HG03066 (cell line): Measurements from ENCODE around the gene KAT2B.
"Not testable (repeated sequence)": the region's sequence is repeated elsewhere in the genome, so short reads cannot be mapped to it uniquely, and the experiment has no call there.

Experiments used
- ATAC-seq: cut with Tn5 transposase; IDR thresholded peaks from one replicate; pipeline ENCODE4 v1.9.1; 2021; ENCODE audit warnings: low read depth; ENCODE audit not compliant: unreplicated experiment

KAT2B gene

DNA sequence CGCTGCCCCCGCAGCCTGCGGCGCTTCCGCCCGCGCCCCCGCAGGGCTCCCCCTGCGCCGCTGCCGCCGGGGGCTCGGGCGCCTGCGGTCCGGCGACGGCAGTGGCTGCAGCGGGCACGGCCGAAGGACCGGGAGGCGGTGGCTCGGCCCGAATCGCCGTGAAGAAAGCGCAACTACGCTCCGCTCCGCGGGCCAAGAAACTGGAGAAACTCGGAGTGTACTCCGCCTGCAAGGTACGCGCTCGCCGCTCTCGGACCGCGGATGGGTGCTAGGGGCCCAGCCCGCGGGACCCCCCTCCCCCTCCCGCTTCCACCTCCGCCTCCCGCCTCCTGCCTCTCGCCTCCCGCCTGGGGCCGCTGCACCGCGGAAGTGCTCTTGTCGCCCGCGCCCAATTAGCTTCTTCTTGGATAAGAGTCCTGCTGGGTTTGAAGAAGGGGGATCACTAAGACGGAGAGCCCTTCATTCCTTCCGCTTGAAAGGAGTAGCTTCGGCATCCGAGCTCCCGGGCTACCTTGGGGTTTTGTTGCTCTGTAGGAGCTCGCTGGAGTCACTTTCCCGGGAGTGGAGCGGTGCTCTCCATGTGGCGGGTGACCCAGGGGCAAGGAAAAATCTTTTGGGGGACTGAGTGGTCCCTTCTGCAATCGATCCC, 426 bp downstream of the KAT2B start:
- ATAC-seq, result peak; percentile 43

DNA sequence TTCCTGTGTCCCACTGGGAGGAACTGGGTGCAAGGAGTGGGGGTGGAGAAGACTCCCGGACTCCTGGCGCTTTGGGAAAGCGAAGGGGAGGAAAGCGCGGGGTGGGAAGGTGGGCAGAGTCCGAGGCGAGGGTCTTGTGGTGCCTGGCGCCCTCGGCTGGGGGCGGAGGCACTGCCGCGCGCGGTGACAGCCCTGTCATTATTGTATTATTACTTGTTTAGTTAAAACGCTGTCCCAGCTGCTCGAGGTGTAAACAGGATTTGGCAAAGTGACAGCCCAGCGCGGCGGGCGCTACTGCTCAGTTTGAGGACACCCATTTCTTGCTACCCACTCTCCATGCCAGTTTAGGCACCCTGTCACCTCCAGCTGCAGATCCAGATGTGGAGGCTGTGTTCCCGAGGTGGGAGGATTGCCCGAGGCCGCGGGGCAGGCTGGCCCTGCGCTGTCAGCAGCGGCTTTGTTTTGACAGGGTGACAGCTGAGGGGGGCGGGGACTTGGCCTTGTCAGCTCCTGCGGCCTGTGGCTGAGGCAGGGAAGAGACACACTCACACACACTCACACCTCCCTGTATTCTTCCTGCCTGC, 1.0 kb downstream of the KAT2B start:
- ATAC-seq, result peak; percentile 45

DNA sequence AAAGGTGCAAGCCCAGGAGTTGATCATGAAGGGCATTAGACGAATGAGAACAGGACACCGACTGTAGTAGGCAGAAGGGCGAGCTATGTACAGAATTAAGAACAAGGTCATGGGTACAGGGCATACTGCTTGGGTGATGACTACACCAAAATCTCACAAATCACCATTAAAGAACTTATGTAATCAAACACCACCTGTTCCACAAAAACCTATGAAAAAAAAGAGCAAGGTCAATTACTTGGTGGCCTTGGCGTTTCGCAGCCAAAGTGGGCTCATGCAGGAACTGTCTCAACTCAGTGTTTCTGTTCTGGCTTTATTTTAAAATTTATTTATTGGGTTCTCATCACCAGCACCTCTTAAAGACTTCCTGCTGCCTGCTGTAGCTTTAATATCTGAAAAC, 2.1 kb downstream of the KAT2B start:
- ATAC-seq, result no peak

DNA sequence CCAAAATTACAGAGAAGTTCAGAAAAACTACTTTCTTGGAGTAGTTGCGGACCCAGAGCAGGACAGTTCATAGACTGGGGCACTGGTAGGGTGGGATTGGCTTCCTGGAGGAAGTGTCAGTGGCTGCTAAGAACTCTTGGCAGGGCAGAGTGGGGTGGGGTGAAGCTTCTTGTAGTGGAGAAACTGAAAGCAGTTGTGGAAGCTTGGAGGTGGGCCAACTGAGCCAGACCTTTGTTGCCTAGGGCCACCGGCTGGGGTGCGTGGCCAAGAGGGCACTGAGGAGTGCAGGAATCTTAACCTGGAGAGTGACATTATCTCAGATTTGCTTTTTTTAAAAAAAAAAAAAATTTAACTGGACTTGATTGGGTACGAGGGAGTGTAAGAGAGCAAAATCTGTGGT, 3.1 kb downstream of the KAT2B start:
- ATAC-seq, result peak; percentile 14

DNA sequence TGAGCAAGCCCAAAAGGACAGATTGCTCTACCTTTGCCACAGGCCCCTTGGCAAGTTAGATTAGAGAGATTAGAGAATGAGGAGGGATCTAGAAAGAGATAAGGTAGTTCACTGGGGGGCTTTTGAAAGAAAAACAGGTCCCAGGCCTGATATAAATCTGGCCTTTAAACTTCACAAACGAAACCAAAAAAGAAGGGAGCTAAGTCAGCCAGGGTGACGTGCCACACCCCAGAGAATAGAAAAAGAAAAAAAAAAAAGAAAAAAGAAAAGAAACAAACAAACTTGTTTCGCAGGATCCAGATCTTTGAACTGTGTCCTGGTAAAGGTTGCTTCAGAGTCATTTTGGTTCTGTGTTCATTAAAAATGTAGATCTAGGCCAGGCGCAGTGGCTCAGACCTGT, 3.6 kb downstream of the KAT2B start:
- ATAC-seq, result no peak

DNA sequence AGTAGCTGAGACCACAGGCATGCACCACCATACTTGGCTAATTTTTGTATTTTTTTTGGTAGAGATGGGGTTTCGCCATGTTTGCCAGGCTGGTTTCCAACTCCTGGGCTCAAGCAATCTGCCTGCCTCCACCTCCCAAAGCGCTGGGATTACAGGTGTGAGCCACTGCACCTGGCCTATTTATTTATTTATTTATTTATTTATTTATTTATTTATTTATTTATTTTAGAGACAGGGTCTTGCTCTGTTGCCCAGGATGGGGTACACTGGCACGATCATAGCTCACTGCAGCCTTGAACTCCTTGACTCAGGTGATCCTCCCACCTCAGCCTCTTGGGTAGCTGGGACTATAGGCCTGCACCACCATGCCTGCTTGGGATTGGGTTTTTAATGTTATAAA, 4.9 kb downstream of the KAT2B start:
- not testable (repeated sequence) for ATAC-seq

DNA sequence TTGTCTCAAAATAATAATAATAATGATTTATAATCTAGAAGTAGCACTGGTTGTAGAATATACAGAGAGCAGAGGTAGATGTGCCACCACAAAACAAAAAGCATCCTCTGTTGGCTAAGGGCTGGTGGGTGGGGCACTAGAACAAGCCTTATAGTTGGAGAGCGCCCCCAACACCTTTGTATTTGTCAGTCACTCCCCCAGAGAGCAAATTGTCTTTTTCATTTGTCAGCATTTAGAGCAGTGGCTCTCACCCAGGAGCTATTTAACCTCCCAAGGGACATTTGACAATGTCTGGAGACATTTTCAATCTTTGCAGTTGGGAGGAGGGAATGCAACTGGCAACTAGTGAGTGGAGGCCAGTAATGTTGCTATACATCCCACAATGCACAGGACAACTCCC, 6.3 kb downstream of the KAT2B start:
- no peak for ATAC-seq

DNA sequence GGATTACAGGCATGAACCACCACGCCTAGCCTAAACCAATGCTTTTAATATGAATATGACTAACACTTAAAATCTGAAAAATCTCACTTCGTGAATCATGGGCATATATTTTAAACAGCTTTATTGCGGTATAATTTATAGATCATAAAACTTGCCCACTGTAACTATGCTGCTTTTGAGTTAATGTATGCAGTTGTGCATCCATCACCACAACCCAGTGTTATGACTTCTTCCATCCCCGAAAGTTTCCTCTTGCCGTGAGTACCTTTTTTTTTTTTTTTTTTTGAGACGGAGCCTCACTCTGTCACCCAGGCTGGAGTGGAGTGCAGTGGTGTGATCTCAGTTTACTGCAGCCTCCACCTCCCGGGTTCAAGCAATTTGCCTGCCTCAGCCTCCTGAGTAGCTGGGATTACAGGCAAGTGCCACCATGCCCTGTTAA, 7.1 kb downstream of the KAT2B start:
- ATAC-seq, result no peak

DNA sequence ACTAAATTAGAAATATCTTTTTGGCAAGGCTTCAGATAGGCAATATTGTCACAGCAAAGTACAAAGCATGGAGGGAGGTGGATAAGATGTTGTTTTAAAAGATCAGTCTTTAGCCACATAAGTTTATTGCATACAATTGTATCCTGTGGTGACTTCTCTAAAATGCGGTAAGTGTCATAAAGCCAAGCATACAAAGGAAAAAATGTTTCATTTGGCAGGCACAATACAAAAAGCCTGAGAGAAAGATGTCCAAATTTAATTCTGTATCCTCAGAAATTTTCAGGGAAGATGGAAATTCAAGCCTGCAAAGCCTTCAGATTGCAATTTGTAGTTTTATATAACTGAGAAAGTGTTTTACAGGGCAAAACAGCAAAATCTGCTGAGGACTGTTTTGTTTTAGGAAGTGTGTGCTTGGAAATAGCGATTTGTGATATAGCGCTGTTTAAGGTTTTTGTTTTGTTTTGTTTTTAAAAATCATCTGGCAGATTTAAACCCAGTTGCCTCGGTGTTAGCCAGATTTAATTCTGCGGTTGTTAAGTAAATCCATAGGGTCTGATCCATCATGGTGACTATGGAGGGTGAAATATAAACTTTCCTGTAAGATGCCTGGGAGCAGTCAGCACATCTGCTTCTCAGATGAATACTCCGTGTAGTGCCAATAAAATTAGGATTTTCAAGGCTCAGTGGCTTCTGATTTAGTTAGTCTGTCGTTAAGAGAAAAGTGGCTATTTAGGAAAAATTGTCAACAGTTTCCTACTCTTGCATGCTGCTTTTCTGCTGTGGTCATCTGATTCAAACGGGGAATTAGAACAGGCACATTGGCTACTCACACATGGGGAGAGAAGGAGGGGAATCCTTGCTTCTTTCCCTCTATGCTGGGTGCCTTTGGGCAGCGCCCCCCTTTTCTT, 8.0 kb downstream of the KAT2B start:
- ATAC-seq, result no peak

DNA sequence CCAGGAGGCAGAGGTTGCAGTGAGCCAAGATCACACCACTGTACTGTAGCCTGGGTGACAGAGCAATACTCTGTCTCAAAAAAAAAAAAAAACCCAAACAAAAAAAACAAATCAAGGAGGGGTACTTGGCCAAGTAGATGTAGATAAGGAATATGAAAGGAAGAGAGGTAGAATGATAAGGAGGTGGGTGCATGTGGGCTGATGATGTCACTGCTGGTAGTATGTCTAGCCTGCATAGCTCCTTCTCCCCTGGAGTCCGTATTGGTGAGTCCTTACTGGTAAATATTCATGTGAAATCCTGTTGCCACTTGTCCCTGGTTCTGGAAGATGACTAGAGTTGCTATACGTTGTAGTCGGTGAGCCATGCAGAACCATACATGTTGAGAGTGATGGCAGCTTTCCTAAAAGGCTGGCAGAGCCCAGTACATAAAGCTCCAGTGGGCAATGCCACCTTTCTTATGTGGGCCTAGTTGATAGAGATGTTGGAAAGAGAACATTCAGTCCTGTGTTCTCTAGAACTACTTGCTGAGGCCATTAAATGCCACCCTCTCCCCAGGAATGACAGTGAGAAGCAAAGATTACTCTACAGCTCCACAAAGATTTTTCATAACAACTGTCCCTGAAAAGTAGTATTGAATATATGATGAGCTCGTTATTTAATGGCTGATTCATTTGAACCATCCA, 11.0 kb downstream of the KAT2B start:
- no peak for ATAC-seq

DNA sequence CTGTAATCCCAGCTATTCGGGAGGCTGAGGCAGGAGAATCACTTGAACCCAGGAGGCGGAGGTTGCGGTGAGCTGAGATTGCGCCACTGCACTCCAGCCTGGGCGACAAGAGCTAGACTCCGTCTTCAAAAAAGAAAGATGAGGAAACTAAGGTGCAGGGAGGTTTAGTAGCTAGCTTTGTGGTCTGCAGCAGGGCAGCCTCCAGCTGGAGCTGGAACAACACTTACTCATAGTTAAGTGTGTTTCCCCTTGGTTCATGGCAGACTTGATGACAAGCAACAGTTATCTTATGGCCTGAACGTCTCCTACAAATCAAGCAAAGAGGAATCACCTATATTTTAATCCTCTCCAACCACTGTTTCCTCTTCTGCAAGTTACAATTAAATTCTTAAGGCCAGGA, 12.6 kb downstream of the KAT2B start:
- ATAC-seq, result no peak

DNA sequence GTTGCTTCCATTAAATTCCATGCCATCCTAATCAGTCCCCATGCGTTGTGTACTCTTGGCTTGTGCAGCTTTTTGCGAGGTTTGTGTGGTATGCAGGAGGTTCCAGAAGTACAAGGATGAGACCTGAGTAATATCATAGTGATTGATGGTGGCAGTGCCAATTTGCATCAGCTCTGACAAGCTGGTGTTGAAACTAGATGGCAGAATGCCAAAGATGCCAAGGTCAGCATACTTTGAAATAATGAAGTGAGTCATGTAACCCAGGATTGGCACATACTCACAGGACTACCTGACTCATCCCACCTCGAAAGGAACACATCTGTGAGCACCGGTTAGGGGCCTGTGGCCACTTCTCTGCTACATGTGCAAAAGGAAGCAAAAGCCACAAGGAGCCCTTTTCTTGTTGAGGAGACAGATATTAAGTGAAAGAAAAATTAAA, 14.3 kb downstream of the KAT2B start:
- ATAC-seq, result peak; percentile 79

DNA sequence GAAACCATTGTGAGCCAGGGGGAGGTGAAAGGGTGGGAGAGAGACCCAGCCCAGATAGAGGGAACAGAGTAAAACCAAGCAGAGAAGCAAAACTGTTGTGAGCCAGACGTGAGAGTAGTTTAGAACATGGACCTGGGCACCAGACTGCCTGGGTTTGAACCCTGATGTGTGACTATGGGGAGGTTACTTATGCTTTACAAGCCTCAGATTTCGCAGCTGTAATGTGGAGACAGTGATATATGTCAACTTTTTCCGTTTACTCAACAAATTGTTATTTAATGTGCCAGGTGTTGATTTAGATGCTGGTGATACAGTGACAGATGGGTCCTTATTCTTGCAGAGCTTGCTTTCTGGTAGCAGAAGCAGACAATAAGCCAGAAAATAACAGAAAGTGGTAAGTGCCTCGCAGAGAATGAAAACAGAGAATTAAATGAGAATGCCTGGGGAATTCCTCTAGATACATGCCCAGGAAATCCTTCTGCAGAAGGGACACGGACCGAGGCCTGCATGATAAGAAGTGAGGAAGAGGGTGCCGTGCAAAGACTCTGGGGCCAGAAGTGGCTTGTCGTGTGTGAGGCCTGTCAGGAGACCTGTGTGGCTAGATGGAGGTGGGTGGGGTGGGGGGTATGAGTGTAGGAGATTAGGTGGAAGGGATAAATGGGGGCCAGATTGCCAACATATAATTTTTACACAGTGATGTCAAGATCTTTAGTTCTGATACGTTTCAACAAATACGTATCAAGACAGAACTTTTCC, 15.0 kb downstream of the KAT2B start:
- peak; percentile 18 for ATAC-seq

DNA sequence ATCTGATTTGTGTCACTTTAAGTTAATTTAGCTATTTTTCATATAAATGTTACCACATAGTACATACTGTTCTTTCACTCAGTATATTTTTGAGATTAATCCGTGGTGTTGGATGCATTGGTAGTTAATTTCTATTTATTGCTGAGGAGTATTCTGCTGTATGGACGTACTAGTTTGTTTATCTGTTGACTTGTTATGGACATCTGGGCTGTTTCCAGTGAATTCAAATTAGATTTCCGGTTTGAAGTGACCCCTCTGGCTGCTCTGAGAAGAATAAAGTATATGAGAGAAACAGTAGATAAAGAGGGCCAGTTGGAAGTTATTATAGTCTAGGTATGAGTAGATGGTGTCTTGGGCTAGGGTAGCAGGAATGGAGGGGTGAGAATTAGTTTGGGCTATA, 15.6 kb downstream of the KAT2B start:
- ATAC-seq, result no peak

DNA sequence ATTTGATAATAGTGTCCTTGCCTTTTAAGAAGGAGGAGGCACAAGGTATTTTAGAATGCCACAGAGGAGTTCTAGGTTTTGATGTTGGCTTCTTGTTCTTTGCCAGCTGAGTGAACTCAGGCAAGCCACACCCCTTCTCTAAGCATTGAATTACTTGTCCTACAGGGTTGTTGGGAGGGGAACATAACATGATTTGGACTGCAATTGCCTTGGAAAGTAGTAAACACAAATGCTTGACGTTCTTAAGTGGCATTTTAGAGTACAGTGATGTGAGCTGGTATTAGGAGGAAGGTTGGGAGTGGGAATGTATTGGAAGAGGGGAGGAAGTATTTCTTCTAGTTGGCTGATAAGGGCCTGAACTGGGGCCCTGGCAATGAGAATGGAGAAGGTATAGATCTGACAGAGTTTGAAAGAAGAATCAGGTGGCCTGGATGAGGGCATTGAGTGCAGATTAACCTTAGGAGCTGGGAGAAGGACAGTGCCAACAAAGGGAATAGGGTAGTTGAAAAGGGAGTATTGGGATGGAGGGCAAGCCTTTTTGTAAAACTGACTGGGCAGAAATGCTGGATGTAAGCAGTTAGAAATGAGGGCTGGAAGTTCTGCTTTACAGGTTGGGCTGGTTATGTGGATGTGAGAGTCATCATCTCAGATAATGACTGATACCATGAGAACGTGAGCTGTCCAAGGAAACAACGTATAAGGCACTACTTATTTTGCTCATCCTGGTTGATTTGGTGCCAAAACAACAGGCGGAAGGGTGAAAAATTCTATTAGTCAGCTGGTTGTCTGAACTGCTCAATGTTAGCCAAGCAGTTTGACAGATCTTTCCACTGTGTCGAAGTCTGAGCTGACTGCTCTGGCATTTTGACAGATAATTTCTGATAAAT, 16.7 kb downstream of the KAT2B start:
- ATAC-seq, result no peak

DNA sequence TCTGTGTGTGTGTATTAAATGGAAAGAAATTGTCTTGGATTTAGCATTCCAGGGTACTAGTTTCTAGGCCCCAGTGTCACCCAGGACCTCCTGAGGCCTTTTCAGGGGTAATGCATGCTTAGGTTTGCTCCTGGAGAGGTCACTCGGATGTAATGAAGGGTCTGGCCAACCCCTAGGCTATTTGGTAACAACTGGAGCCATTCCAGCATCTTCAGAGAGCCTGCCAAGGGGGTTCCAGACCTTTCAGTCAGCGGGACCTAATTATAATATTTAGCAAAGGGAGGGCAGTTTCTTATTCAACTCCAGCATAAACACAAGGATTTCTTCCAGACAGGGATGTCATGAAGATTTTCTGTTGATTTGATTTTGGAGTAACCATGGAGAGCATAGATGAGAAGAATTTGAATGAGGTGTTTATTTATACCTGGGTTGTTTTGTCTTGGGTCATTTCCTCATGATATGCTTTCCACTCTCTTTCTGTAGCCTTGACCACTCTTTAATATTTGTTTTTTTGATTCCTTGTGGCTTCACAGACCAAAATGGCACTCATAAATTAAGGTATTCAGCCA, 17.4 kb downstream of the KAT2B start:
- no peak for ATAC-seq

DNA sequence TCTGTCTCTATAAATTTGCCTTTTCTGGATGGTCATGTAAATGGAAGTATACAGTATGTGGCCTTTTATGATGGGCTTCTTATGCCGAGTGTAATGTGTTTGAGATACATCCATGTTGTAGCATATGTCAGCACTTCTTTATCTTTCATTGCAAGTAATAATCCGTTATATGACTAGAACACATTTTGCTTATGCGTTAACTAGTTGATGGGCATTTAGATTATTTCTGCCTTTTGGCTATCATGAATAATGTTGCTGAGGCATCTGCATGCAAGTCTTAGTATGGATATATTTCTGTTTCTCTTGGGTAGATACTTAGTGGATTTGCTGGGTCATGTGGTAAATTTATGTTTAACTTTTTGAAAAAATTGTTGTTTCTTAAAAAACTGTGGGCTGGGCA, 19.7 kb downstream of the KAT2B start:
- no peak for ATAC-seq

DNA sequence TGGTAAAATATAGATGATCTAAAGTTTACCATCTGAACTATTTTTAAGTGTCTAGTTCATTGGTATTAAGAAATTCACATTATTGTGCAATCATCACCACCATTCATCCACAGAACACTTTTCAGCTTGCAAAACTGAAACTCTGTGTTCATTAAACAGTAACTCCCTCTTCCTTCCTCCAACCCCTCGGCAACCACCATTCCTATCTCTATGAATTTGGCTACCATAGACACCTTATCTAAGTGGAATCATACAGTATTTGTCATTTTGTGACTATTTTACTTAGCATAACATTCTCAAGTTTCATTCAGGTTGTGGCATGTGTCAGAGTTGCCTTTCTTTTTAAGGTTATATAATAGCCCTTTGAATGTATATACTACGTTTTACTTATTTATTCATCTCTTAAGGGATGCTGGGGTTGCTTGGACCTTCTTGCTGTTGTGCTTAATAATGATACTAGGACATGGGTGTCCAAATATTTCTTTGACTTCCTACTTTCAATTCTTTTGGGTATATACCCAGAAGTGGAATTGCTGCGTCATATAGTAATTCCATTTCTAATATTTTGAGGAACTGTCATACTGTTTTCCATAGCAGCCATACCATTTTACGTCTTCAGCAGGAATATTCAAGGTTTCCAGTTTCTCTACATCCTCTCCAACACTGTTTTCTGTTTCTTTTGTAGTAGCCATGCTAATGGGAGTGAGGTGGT, 20.9 kb downstream of the KAT2B start:
- peak; percentile 77 for ATAC-seq
